Muscle of back (tissue), 11 donors: ENCODE results near the gene VWA5B1. TPM values are rescaled to one million over a fixed set of nuclear protein-coding genes. Genes with fewer than 3 reads are reported as not detected.
"Not testable (repeated sequence)": the region's sequence is repeated elsewhere in the genome, so short reads cannot be mapped to it uniquely, and the experiment has no call there.

Experiments
- DNase-seq, 3 donors: peaks; one replicate each; pipeline versions ENCODE4 v3.0.0 to v3.0.0-alpha.2; 2013
- polyA plus RNA-seq, 10 donors: library from polyadenylated mRNA; unstranded; fragments of 120-200 nt; gene quantifications; one replicate each; pipeline ENCODE4 v1.2.1, GENCODE V29; 2013; ENCODE audit not compliant: insufficient read length in 10 of 10

Gene VWA5B1
- polyA plus RNA-seq, 10 donors = 0.07 to 0.56 (median 0.29) TPM

DNA sequence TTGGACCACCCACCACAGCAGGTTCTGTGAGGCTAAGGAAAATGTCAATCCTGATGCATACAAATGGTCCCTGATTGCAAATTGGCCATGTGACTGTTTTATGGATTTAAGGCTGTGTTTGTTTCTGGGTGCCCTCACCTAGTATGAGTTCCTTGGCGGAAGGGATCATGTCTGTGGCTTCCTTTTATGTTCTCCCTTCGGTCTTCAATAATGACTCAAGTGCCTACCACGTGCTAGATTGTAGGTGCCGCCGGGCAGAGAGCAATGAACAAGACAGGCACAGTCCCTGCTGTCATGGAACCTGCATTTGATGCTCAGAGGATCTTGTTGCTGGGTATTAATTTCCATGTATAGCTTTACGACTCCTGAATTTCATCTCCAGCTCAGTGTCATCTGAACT is 9.8 kb upstream of the VWA5B1 start:
- DNase-seq = no peak

DNA sequence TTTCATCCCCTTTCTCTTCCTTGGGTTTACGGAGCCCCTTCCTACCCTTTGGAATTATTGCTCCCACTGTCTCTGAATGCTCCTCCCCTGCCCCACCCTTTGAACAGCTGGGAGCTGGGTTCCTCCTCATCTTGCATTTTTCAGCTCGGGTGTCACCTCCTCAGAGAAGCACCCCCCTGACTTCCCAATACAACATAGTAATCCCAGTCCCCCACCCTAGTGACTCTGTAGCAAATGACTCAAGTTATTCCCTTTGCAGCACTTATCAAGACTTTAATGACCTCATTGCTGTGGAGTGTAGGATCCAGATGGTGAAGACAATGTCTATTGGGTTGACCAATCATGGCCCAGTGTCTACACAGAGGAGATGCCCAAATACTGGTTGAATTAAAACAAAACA is 8.9 kb upstream of the VWA5B1 start:
- peak in 1 of 3 donors; percentile 53 for DNase-seq

DNA sequence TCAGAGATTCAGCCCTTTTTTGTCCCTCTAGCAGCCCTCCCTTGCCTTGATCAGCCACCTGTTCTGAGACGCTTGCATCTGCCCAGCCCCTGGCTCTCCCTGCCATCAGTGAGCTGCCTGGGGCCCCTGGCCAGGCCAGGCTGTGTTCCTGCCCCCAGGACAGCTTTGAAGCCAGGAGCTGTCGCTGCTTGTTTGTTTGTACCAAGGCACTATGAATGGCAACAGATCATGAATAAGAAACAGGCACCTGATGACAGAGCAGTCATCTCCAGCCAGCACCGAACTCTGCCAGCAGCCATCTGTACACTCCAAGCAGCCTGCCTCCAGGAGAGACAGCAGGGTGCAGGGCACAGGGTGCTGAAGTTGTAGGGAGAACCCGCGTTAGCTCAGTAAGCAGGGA is 8.1 kb upstream of the VWA5B1 start:
- no peak for DNase-seq

DNA sequence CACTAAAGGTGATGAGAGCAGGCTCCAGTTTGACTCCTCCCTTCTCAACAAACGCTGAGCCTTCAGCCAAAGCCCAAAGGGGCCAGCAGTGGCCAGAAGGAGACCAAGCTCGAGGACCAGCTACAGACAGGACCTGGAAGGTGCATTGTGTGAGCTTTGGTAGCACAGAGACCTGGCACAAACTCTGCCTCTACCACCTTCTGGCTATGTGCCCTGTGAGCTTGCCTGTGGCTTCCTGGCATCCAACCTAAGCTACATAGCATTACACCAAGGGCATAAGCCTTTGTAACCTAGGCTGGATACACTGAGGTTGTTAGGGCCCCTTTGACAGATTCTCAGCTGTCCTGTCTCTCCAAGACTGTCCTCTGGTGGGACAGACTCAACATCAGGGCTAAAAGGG is 6.6 kb upstream of the VWA5B1 start:
- no peak for DNase-seq

DNA sequence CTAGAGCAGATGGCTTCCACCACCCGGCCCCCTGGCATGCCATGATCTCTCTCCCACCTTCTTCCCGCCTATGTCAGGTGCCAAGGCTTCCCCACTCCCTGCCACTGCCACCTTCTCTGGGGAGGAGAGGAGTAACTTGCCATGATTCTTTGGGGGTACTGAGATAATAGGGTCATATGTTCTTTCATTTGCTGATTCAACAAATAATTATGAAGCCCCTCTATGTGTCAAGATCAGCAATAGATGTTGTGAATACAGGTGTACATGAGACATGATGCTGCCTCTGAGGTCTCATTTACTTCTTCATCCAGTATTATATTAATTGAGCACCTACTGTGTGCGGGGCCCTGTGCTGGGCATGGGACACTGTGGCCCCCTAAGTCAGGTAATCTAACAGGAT is 6.0 kb upstream of the VWA5B1 start:
- DNase-seq = no peak

DNA sequence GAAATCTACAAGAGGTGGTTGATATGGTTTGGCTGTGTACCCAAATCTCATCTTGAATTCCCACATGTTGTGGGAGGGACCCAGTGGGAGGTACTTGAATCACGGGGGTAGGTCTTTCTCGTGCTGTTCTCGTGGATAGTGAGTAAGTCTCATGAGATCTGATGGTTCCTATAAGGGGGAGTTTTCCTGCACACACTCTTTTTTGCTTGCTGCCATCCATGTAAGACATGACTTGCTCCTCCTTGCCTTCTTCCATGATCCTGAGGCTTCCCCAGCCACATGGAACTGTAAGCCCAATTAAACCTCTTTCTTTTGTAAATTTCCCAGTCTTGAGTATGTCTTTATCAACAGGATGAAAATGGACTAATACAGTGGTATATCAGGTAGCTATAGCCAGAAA is 5.2 kb upstream of the VWA5B1 start:
- DNase-seq = no peak

DNA sequence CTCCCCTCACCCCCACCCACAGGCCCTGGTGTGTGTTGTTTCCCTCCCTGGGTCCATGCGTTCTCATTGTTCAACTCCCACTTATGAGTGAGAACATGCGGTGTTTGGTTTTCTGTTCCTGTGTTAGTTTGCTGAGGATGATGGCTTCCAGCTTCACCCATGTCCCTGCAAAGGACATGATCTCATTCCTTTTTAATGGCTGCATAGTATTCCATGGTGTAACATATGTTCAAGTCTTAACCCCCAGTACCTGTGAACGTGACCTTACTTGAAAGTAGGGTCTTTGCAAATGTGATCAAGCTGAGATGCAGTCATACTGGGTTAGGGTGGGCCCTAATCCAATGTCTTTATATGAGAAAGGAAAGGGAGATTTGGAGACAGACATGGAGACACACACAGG is 3.0 kb upstream of the VWA5B1 start:
- not testable (repeated sequence) for DNase-seq

DNA sequence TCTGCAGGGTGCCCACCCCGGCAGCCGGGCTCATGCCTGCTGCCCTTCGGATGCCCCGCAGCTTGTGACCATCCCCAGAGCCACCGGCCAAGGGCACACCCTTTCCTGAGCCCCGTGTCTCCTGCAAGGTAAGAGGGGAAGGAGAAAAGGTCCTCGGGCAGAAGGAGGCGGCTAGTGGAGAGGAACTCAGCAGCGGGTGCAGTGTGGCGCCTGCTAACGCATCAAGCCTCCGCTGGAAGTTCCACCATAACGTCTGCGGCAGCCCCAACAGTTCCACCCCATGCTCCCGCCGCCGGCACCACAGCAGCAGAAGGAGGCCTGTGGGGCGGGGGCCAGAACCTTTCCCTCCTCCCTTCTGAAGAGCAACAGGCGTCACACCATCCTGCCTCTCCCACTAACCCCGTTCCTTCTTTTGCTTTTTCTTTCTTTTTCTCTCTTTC is 990 bp downstream of the VWA5B1 start:
- peak in 1 of 3 donors; percentile 40 for DNase-seq

DNA sequence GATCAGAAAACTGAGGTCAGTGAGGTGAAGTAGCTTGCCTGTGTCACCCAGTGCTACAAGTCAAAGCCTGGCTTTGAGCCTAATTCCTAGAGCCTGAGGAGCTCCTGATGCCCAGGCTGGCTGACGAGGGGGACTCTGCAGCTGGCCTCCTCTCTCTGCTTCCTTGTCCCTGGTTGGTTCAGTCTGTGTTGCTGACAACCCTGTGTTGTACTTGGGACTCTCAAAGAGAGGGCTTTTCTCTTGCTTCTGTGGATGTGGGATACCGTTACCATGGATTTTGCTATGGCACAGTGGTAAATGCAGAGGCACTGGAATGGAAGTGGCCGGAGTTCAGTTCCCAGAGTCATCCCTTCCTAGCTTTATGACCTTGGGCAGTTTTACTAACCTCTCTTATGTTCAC is 8.0 kb downstream of the VWA5B1 start:
- no peak for DNase-seq

DNA sequence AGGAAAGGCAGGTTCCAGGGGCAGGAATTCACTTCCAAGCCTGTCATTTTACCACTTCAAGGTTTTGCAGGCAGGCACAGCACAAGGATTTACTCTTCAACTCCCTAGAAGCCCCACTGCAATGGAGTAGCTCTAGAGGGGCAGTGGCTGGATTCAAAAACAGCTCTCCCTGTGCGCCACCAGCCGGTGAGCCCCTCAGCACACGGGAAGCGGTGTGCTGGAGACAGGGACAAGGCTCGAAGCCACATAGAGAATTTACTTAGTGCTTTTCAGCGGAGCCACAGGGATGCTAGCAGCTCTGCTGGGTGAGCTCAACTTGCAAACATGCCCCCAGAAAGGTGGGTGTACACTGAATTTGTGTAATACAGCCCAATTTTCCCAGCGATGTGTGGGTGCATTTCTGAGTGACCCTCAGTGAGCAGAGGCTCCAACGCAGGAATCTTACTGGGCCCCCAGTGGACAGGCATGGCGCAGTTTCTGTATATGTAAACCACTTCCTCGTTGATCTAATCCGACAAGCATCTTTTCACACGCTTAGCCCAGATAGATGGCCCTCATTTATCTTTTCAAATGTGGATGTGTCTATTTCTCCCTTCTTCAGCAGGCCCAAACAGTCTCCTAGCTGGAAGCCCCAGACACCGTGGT is 10.9 kb downstream of the VWA5B1 start:
- no peak for DNase-seq

DNA sequence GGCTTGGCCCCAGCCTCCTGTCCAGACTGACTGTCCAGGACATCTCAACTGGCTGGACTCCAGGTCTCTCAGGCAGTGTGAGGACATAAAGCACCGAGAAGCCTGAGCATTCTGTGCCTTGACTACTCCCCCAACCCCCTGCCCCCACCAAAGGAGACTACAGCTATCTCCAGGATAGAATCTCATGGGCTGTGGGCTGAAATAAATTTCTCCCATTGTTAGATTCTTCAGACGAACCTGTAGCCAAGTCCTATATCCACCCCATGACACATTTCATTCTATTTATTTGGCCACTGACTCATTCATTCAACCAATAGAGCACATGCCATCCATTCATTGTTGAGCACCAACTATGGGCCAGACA is 11.4 kb downstream of the VWA5B1 start:
- no peak for DNase-seq

DNA sequence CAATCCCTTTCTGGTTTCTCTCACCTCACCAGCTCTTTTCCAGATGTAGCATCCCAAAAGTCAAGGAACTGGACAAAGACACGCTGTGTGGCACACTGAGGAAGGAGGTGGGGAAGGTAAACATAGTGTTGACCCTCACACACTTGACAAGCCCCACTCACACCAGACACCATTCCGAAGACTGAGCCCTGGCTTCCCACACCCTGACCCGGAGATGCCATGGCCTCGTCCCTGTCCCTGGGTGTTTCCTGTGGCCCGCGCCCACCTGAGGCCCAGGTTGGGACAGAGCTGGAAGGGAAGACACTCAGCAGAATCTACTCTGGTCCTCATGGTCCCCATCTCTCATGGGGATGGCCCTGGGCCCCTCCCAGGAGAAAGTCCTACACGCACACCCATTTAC is 16.4 kb downstream of the VWA5B1 start:
- DNase-seq = no peak

DNA sequence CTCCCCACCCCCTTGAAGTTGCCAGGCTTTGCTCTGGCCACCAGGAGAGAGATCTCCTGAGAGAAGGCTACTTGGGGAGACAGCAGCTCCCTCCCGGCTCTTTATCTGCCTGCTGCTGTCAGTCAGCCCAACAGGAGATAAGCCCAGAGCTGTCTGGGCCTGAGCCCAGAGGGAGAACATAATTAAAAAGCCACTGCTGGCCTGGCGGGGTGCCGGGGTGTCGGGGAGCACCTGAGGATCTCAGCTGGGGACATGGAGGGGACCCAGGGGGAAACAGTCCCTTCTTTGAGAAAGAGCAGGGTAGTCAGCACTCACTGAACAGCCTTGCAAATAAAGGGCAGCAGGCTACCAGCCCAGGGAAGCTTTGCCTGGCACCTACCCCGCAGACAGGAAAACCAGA is 17.9 kb downstream of the VWA5B1 start:
- DNase-seq = no peak

DNA sequence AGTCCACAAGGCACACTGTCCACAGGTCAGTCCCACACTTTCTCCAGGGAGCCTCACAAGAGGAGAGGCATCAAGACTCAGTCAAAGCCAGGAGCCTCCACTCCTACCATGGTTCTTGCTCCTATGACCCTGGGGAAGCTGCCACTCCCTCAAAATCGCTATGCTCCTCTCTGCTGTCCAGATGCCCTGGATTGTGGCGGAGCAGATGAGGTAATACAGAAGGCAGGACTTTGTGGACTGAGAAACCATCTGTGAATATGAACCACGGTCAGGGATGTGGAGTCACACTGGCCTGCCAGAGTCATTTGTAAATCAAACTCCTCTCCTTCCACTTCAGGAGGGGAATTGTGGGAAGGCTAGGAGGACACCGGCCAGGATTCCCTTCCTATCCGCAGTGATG is 20.6 kb downstream of the VWA5B1 start:
- no peak for DNase-seq

DNA sequence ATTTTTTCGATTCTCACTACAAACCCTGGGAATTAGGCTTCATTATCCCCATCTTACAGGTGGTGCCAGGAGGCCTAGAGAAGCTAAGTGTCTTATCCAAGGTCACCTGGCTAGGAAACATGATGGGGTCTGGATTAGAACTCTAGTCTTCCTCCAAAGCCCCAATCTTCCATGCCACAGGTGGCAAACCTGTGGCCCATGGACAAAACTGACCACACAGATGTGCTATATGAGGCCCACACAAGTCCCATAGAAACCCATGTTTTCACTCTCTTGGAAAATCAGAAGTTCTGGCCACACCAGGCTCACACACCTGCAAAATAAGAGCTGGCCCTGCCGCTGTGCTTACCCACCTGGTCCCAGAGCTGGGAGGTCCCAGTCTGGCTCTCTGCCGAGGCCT is 21.6 kb downstream of the VWA5B1 start:
- DNase-seq = no peak

DNA sequence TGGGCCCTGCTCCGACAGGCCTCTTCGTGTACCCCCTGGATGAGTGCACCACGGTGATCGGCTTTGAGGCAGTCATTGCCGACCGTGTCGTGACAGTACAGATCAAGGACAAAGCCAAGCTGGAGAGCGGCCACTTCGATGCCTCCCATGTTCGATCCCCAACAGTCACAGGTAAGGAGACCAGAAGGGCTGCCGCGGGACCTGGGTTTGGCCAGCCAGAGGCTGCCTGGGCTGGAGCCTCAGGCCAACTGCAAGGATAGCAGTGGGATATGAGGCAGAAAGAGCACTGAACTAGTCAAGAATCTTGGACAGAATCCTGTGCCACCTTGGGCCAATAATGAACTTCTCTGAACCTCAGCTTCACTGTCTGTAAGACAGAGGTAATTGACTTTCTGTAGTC is 22.1 kb downstream of the VWA5B1 start:
- DNase-seq = no peak

DNA sequence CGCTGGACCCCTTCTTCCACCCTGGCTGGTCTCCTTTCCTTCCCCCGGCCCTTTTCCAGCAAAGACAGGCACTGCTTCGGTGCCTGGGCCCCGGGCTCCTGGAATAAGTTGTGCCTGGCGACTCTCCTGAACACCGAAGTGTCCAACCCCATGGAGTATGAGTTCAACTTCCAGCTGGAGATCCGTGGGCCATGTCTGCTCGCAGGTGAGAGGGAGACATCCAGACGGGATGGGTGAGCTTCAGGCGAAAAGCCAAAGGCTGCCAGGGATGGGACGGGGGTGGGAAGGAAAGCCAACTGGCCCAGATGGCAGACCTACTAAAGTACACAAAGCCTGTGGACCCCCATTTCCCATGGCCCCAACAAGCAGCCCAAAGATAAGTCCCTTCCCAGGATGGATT is 26.8 kb downstream of the VWA5B1 start:
- DNase-seq = no peak

DNA sequence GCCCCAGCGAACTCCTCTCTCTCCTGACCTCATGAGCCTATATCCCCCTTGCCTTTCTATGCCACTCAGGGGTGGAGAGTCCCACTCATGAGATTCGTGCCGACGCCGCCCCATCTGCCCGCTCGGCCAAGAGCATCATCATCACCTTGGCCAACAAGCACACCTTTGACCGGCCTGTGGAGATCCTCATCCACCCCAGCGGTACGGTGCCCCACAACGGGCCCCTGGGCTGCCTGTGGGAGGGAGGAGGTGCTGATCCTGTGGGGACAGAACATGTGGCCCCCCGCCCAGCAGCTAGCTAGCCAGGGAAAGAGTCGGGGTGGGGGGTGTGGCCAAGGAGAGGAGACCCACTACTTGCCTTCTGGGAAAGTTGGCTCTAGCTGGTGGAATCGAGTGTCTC is 27.8 kb downstream of the VWA5B1 start:
- no peak for DNase-seq

DNA sequence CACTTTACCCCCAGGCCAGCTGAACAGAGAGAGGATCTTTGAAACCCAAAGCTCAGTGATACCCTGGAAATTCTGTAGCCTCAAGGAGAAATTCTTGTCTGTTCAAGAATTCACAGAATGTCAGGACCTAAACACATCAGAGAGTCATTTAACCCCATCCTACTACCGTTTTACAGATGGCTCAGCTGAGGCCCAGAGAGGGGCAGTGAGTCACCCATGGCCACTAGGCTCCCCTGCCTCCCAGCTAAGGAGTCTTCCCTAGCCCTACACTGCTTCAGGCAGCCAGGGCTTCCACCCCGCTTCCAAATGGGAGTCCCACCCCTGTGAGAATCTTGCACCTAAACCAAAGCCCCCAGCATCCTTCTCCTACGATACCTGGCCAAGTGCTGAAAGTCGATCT is 28.3 kb downstream of the VWA5B1 start:
- no peak for DNase-seq

DNA sequence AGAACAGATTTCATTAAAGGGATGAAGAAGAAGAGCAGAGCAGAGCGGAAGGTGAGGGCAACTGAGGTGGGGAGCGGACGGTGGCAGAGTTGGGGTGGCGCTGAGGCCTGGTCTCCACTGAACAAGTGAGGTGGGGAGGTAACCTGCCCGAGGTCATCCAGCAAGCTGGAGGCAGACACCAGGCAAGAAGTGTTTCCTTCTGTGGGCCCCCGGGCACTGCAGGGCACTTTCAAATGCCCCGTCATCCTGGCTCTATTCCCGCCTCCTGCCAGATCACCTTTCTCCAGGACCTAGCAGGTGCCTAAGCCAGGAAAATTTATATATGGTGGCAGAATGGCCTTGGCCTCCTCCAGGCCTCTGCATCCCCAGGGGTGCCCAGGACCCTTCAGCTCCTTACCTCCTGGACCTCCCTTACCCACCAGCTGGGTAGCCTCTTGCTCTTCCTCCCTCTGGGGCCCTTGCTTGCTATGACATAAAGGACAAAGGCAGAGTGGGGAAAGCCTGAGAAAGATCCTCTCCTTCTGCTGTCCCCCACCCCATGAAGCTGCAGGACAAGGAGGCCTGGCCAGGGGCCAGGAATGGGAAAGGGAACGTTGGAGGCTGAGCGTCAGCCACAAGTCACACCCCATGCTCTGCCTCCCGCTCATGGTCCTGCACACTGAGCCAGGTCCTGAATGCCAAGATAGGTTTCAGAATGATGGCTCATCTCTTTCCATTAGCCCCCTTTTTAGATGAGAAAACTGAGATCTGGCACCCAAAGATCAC is 29.0 kb downstream of the VWA5B1 start:
- DNase-seq = no peak

DNA sequence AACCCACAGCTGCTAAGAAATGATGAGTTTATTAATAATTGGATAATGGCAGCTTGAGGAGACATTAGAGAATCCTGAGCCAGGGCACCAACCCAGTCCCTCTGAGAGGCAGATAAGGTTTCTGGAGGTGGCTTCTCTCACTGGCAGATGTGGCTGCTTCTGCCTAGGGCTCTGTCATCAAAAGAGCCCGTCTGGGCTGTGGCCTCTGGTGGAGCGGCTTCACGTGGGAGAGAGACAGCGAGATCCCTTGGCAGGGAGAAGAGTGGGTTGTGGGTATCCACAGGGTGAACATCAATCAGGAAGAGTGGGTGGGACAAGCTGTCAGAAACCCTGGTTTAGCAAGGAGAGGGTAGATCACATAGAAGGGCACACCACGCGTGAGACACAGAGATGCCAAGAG is 30.0 kb downstream of the VWA5B1 start:
- no peak for DNase-seq

DNA sequence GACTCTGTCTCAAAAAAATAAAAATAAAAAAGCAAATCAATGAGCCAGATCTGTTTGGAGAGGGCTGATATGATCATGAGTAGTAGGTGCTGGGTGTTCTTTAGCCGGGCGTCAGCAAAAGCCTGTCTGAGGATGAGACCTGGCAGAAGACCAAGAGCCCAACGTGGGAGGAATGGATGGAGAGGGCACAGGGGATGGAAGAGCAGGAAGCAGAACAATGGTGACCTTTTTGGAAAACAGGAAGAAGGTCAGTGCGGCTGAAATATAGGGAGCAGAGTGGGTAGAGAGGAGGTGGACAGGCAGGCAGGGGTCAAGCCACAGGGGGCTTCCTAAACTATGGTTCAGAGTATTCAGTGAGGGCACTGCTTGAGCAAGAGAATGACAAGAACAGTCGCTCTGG is 30.9 kb downstream of the VWA5B1 start:
- peak in 1 of 3 donors; percentile 29 for DNase-seq

DNA sequence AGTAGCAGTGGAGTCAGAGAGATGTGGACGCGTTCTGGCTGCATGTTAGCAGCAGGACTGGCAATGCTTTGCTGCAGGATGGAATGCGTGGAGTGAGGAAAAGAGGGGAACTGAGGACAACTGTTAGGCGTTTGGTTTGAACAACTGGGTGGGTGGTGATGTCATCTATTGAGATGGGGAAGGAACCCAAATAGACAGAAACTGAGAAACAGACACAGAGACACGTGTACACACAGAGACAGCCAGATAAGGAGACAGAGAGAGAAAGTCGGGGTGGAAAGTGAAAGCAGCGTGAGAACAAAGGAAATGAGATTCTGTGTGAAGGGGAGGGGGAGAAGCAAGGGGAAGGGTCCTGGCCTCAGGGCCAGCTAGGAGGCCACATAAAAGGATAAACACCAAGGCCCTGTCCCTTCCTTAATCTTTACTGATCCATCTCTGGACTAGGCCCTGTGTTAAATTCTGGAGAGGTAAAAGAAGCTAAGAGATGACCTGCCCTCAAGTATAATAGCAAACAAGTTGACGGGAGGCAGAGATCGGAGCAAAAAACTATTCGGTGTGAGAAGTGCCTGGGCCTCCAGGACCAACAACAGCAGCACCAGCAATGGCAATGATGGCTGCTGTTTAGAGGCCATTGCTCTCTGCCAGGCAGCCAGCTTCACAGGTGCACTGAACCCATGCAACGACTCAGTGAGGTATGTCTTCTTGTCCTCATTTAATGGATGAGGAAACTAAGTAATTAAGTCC is 31.6 kb downstream of the VWA5B1 start:
- peak in 1 of 3 donors; percentile 43 for DNase-seq
